Activated CD8-positive, alpha-beta memory T cell treated with anti-CD3 and anti-CD28 coated beads, Interleukin-2, amount 10 ng/mL, durations not matched to agents 7 days and 5 days (primary cell): ENCODE results near the gene PCBP2. TPM values are rescaled to one million over a fixed set of nuclear protein-coding genes. Genes with fewer than 3 reads are reported as not detected.
A peak's percentile ranks its signal among the peaks of the same experiment; 100 is the strongest.
"Not testable (repeated sequence)": the region's sequence is repeated elsewhere in the genome, so short reads cannot be mapped to it uniquely, and the experiment has no call there.

ENCODE experiments used
- ATAC-seq: fragments of 150-1000 bp; cut with Tn5 transposase; one replicate; pipeline ENCODE4 v1.10.0; 2021; ENCODE audit warnings: moderate library complexity
- CTCF ChIA-PET: fragments of 350-600 bp; sonication (Branson Sonifier 250); formaldehyde crosslinking; loops from one replicate; lab custom pipeline; 2021; ENCODE audit warnings: antibody characterized with exemption; lab: Charles Lee
- DNase-seq: peaks from one replicate; pipeline ENCODE4 v3.0.0-alpha.2; 2020
- H3K27ac Mint-ChIP-seq: one replicate; pipeline ENCODE4 v1.8.0; 2021; ENCODE audit warnings: mild to moderate bottlenecking, mixed read lengths
- H3K27me3 Mint-ChIP-seq: one replicate; pipeline ENCODE4 v1.8.0; 2021; ENCODE audit warnings: mixed read lengths
- H3K36me3 Mint-ChIP-seq: one replicate; pipeline ENCODE4 v1.8.0; 2021; ENCODE audit warnings: mild to moderate bottlenecking, mixed read lengths
- H3K4me1 Mint-ChIP-seq: one replicate; pipeline ENCODE4 v1.8.0; 2021; ENCODE audit warnings: mixed read lengths
- H3K4me3 Mint-ChIP-seq: one replicate; pipeline ENCODE4 v1.8.0; 2021; ENCODE audit warnings: mild to moderate bottlenecking, moderate library complexity, mixed read lengths
- H3K9me3 Mint-ChIP-seq: one replicate; pipeline ENCODE4 v1.8.0; 2022; ENCODE audit warnings: low read depth, mixed read lengths
- total RNA-seq, 2 experiments: library from RNA; stranded (reverse); gene quantifications; one replicate each; pipeline ENCODE4 v1.2.3, GENCODE V29; 2021

PCBP2 gene
- 100 to 1,000 TPM; 721 to 867 TPM for total RNA-seq

- H3K9me3 Mint-ChIP-seq, result no peaks in the 10 kb centered on the region
- peak within 1 kb of the TSS; percentile 97 for H3K27ac Mint-ChIP-seq
- H3K4me3 Mint-ChIP-seq, result peak within 1 kb of the TSS; percentile 95
- peak; percentile 99 for DNase-seq
- H3K36me3 Mint-ChIP-seq, result peaks cover 51% of the 10 kb centered on the region
- no peaks in the 10 kb centered on the region for H3K27me3 Mint-ChIP-seq
- peak; percentile 98 for ATAC-seq
- CTCF ChIA-PET, result interaction anchor here (0.9 to 2.3 kb wide), 6 partner anchors 10 to 184 kb away, joined by 3 to 6 read pairs (median 3); partner anchors contain the start of genes AAAS, ESPL1 and PRR13
- H3K4me1 Mint-ChIP-seq, result peaks cover 42% of the 10 kb centered on the region
Observed at GRCh38 chr12:53451661-53452158, at the start of gene PCBP2. PCBP2 (plus strand) TSS chr12:53452102; CDS start chr12:53454801, 2,699 bp downstream.

DNA sequence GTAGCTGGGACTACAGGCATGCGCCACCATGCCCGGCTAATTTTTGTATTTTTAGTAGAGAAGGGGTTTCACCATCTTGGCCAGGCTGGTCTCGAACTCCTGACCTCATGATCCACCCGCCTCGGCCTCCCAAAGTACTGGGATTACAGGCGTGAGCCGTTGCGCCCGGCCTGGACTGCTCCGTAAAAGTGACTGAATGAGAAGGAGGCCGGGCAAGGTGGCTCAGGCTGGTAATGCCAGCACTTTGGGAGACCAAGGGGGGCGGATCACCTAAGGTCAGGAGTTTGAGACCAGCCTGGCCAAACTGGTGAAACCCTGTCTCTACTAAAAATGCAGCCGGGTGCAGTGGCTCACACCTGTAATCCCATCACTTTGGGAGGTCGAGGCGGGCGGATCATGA is 49.6 kb upstream of the PCBP2 start:
- not testable (repeated sequence) for H3K9me3 Mint-ChIP-seq, H3K27ac Mint-ChIP-seq, ATAC-seq, H3K27me3 Mint-ChIP-seq, H3K4me3 Mint-ChIP-seq, DNase-seq, H3K4me1 Mint-ChIP-seq
- peaks cover 25% of the 10 kb centered on the region for H3K36me3 Mint-ChIP-seq
- CTCF ChIA-PET, result interaction anchor here (1.6 to 4.2 kb wide), 3 partner anchors 19 to 50 kb away, joined by 4 to 15 read pairs (median 5); no protein-coding TSS in a partner anchor

DNA sequence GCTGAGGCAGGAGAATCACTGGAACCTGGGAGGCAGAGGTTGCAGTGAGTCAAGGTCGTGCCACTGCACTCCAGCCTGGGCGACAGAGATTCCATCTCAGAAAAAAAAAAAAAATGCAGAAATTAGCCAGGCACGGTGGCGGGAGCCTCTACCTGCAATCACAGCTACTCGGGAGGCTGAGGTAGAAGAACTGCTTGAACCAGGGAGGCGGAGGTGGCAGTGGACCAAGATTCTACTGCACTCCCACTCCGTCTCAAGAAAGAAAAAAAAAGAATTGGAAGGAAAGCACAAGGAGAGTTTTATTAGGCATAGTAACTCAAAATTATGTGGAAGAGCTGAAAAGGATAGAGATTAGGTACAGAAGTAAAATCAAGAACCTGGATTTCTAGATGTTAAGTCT is 49.0 kb upstream of the PCBP2 start:
- CTCF ChIA-PET, result interaction anchor here (0.7 to 4.2 kb wide), 3 partner anchors 18 to 24 kb away, joined by 4 to 15 read pairs (median 4); no protein-coding TSS in a partner anchor
- no peak overlapping the region for H3K4me3 Mint-ChIP-seq
- H3K36me3 Mint-ChIP-seq, result peaks cover 24% of the 10 kb centered on the region
- DNase-seq (no peak), ATAC-seq (no peak)
- H3K9me3 Mint-ChIP-seq, result no peaks in the 10 kb centered on the region
- no peak overlapping the region for H3K27ac Mint-ChIP-seq
- no peaks in the 10 kb centered on the region for H3K27me3 Mint-ChIP-seq
- peaks cover 2% of the 10 kb centered on the region for H3K4me1 Mint-ChIP-seq

DNA sequence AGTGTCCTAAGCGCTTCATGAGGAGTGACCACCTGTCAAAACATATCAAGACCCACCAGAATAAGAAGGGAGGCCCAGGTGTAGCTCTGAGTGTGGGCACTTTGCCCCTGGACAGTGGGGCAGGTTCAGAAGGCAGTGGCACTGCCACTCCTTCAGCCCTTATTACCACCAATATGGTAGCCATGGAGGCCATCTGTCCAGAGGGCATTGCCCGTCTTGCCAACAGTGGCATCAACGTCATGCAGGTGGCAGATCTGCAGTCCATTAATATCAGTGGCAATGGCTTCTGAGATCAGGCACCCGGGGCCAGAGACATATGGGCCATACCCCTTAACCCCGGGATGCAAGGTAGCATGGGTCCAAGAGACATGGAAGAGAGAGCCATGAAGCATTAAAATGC is 41.0 kb upstream of the PCBP2 start:
- Mint-ChIP-seq H3K27ac (no peak overlapping the region), H3K9me3 (no peaks in the 10 kb centered on the region), H3K4me1 (peaks cover 19% of the 10 kb centered on the region), H3K27me3 (no peaks in the 10 kb centered on the region), H3K4me3 (no peak overlapping the region), H3K36me3 (peaks cover 45% of the 10 kb centered on the region)
- CTCF ChIA-PET, result interaction anchor here (2.1 to 3.0 kb wide), 2 partner anchors 11 to 59 kb away, joined by 10 to 11 read pairs; no protein-coding TSS in a partner anchor
- ATAC-seq, result no peak
- DNase-seq, result no peak

GRCh38 chr12:53413485-53414204 is 38.3 kb upstream of the PCBP2 start:
- H3K4me3 Mint-ChIP-seq, result peak overlapping the region; percentile 18
- H3K4me1 Mint-ChIP-seq, result peaks cover 23% of the 10 kb centered on the region
- no peak for ATAC-seq
- CTCF ChIA-PET, result interaction anchor here (1.3 to 2.2 kb wide), 6 partner anchors 12 to 95 kb away, joined by 3 to 11 read pairs (median 8); no protein-coding TSS in a partner anchor
- H3K27ac Mint-ChIP-seq, result peak overlapping the region; percentile 65
- H3K9me3 Mint-ChIP-seq, result no peaks in the 10 kb centered on the region
- no peaks in the 10 kb centered on the region for H3K27me3 Mint-ChIP-seq
- DNase-seq, result no peak
- peaks cover 38% of the 10 kb centered on the region for H3K36me3 Mint-ChIP-seq

DNA sequence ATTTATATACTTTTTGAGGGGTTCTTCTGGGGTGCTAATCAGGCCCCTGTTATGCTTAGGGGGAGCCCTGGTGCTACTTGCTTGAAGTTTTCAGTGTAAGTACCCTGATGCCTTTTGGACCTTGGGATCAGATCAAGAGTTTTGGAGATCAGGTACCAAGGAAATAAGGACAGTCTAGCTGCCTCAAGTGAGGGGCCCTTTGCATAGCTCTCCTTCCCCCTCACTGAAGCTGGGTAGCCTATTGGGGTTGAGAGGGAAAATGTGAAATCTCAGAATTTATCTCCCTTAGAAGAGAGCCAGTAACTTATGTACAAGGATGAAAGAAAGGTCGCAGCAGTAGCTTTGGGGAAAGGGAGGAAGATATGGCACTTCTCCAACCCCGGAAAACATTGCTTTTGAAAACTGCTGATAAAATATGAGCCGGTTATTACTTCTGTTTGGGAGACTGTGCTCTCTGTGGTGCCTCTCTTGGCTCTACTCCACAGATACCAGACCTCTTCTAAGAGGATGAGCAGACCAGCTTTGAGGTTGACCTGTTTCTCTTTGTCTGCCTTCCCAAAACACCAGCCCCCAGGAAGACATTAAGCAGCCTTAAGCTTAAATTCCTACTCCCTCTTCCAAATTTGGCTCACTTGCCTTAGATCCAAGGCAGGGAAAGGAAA is 37.0 kb upstream of the PCBP2 start:
- H3K36me3 Mint-ChIP-seq, result peaks cover 31% of the 10 kb centered on the region
- H3K4me3 Mint-ChIP-seq, result no peak overlapping the region
- no peaks in the 10 kb centered on the region for H3K9me3 Mint-ChIP-seq
- CTCF ChIA-PET, result interaction anchor here (0.6 to 2.2 kb wide), 8 partner anchors 9 to 94 kb away, joined by 3 to 11 read pairs (median 4); no protein-coding TSS in a partner anchor
- H3K4me1 Mint-ChIP-seq, result peaks cover 23% of the 10 kb centered on the region
- no peak overlapping the region for H3K27ac Mint-ChIP-seq
- no peak for ATAC-seq
- H3K27me3 Mint-ChIP-seq, result no peaks in the 10 kb centered on the region
- DNase-seq, result no peak

GRCh38 chr12:53415752-53416389 is 36.0 kb upstream of the PCBP2 start:
- not testable (repeated sequence) for H3K4me3 Mint-ChIP-seq, H3K9me3 Mint-ChIP-seq, H3K27me3 Mint-ChIP-seq, ATAC-seq, H3K27ac Mint-ChIP-seq, DNase-seq
- H3K36me3 Mint-ChIP-seq, result peaks cover 25% of the 10 kb centered on the region
- CTCF ChIA-PET, result interaction anchor here (1.0 to 3.0 kb wide), 5 partner anchors 10 to 71 kb away, joined by 3 to 21 read pairs (median 8); no protein-coding TSS in a partner anchor
- peaks cover 24% of the 10 kb centered on the region for H3K4me1 Mint-ChIP-seq

GRCh38 chr12:53417291-53417816 is 34.5 kb upstream of the PCBP2 start:
- not testable (repeated sequence) for H3K9me3 Mint-ChIP-seq, H3K4me3 Mint-ChIP-seq, H3K27ac Mint-ChIP-seq, H3K27me3 Mint-ChIP-seq, DNase-seq, ATAC-seq
- CTCF ChIA-PET, result interaction anchor here (1.0 to 3.0 kb wide), 11 partner anchors 9 to 351 kb away, joined by 3 to 21 read pairs (median 4); partner anchors contain the start of gene AAAS
- H3K36me3 Mint-ChIP-seq, result peaks cover 12% of the 10 kb centered on the region
- H3K4me1 Mint-ChIP-seq, result peaks cover 22% of the 10 kb centered on the region

- Mint-ChIP-seq H3K4me3 (no peak overlapping the region), H3K4me1 (peaks cover 15% of the 10 kb centered on the region), H3K27me3 (no peaks in the 10 kb centered on the region), H3K27ac (no peak overlapping the region), H3K36me3 (peaks cover 5% of the 10 kb centered on the region), H3K9me3 (no peaks in the 10 kb centered on the region)
- ATAC-seq (no peak), DNase-seq (no peak)
- CTCF ChIA-PET, result interaction anchor here (1.0 to 3.0 kb wide), 8 partner anchors 8 to 352 kb away, joined by 3 to 21 read pairs (median 4); partner anchors contain the start of gene AAAS
Observed at GRCh38 chr12:53418221-53418620, 33.7 kb upstream of the PCBP2 start.

DNA sequence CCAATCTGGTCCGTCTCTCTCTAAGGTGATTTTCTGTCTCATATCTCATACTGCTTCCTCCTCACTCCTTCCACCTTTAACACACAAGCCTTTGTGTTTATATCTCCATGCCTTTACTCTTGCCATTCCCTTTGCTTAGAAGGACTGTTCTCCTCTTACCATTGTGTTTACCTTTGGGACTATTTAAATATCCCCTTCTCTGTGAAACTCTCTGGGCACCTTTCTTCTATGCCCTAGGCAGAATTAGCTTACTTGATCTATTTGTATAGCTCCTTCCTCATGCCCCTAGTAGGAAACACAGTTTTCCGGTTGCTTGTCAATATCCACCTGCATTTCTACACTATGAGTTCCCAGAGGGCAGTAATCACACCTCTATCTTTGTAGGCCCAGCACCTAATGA is 32.1 kb upstream of the PCBP2 start:
- Mint-ChIP-seq H3K27me3 (no peaks in the 10 kb centered on the region), H3K4me1 (peaks cover 12% of the 10 kb centered on the region), H3K36me3 (no peaks in the 10 kb centered on the region), H3K27ac (no peak overlapping the region), H3K9me3 (no peaks in the 10 kb centered on the region), H3K4me3 (no peak overlapping the region)
- no peak for DNase-seq
- no peak for ATAC-seq
- CTCF ChIA-PET, result interaction anchor here (0.7 to 8.0 kb wide), 4 partner anchors 37 to 368 kb away, joined by 3 to 160 read pairs (median 20); no protein-coding TSS in a partner anchor

GRCh38 chr12:53422247-53422646 is 29.7 kb upstream of the PCBP2 start:
- not testable (repeated sequence) for H3K4me3 Mint-ChIP-seq, H3K36me3 Mint-ChIP-seq, H3K9me3 Mint-ChIP-seq, H3K27ac Mint-ChIP-seq, H3K27me3 Mint-ChIP-seq, ATAC-seq, DNase-seq
- peaks cover 12% of the 10 kb centered on the region for H3K4me1 Mint-ChIP-seq
- CTCF ChIA-PET, result interaction anchor here (0.8 to 8.0 kb wide), 7 partner anchors 10 to 101 kb away, joined by 3 to 160 read pairs (median 18); partner anchors contain the start of gene AAAS

GRCh38 chr12:53423597-53423996 is 28.3 kb upstream of the PCBP2 start, which contains the start of gene AMHR2:
AMHR2 (plus strand) TSS chr12:53423855; CDS start chr12:53423935, 80 bp downstream.
- H3K4me3 Mint-ChIP-seq, result no peak within 1 kb of the TSS
- no peak within 1 kb of the TSS for H3K27ac Mint-ChIP-seq
- DNase-seq, result no peak
- H3K4me1 Mint-ChIP-seq, result peaks cover 11% of the 10 kb centered on the region
- no peak for ATAC-seq
- H3K27me3 Mint-ChIP-seq, result no peaks in the 10 kb centered on the region
- CTCF ChIA-PET, result interaction anchor here (1.5 to 8.0 kb wide), 5 partner anchors 51 to 103 kb away, joined by 3 to 160 read pairs (median 19); partner anchors contain the start of gene AAAS
- H3K36me3 Mint-ChIP-seq, result no peaks in the 10 kb centered on the region
- no peaks in the 10 kb centered on the region for H3K9me3 Mint-ChIP-seq
